Endodermal cell (in vitro differentiated cells): ENCODE results near the gene FAM124B. TPM values are rescaled to one million over a fixed set of nuclear protein-coding genes. Genes with fewer than 3 reads are reported as not detected.

ENCODE experiments used
- DNase-seq: peaks from one replicate; pipeline ENCODE4 v3.0.0-alpha.2; 2017
- H3K27ac ChIP-seq: 2 replicates; pipeline ENCODE4 v1.5.1; 2013; ENCODE audit warnings: mild to moderate bottlenecking, low read depth, low read length, moderate library complexity
- H3K27me3 ChIP-seq: 2 replicates; pipeline ENCODE4 v1.6.1; 2013; ENCODE audit warnings: mild to moderate bottlenecking, low read length, moderate library complexity; ENCODE audit not compliant: insufficient read depth, control insufficient read depth, poor library complexity, severe bottlenecking
- H3K36me3 ChIP-seq: 2 replicates; pipeline ENCODE4 v1.7.0; 2013; ENCODE audit warnings: mild to moderate bottlenecking, low read length, moderate library complexity; ENCODE audit not compliant: control insufficient read depth, insufficient read depth
- H3K4me1 ChIP-seq: one replicate; pipeline ENCODE4 v1.7.0; 2013; ENCODE audit warnings: low read length; ENCODE audit not compliant: control insufficient read depth, insufficient read depth
- H3K4me3 ChIP-seq: 2 replicates; pipeline ENCODE4 v1.5.1; 2013; ENCODE audit warnings: mild to moderate bottlenecking, low read length, moderate library complexity
- H3K9ac ChIP-seq: 2 replicates; pipeline ENCODE4 v1.6.1; 2013; ENCODE audit warnings: mild to moderate bottlenecking, low read length, moderate library complexity; ENCODE audit not compliant: poor library complexity, severe bottlenecking; ENCODE audit errors: extremely low read depth
- H3K9me3 ChIP-seq: 2 replicates; pipeline ENCODE4 v1.6.1; 2013; ENCODE audit warnings: mild to moderate bottlenecking, low read length, moderate library complexity; ENCODE audit not compliant: control insufficient read depth
- H3K27ac Mint-ChIP-seq: 2 replicates; pipeline ENCODE4 v1.8.0; 2020; ENCODE audit warnings: mixed read lengths
- H3K27me3 Mint-ChIP-seq: 2 replicates; pipeline ENCODE4 v1.8.0; 2021; ENCODE audit warnings: mild to moderate bottlenecking, mixed read lengths; ENCODE audit not compliant: insufficient read depth
- H3K36me3 Mint-ChIP-seq: 2 replicates; pipeline ENCODE4 v1.8.0; 2020; ENCODE audit warnings: low read depth, mixed read lengths
- H3K4me1 Mint-ChIP-seq: 2 replicates; pipeline ENCODE4 v1.8.0; 2020; ENCODE audit warnings: mixed read lengths
- H3K4me3 Mint-ChIP-seq: 2 replicates; pipeline ENCODE4 v1.8.0; 2020; ENCODE audit warnings: mild to moderate bottlenecking, moderate library complexity, mixed read lengths
- H3K9me3 Mint-ChIP-seq: 2 replicates; pipeline ENCODE4 v1.8.0; 2020; ENCODE audit warnings: mild to moderate bottlenecking, mixed read lengths
- WGBS, 2 experiments: methylation state at CpG; one replicate each; pipeline versions ENCODE4 v1.1.5 to v1.1.7; 2013; ENCODE audit warnings: missing lambda C conversion rate in 2 of 2, mixed read lengths in 1 of 2; ENCODE audit not compliant: insufficient coverage in 1 of 2, insufficient read length in 1 of 2; 5-methylcytosine and 5-hydroxymethylcytosine counted together
- total RNA-seq, 2 donors: library from RNA; stranded (reverse); fragmentation: NEBNext Ultra II Directional in 1 of 2; extraction: Animal tissue kit (Norgen Biotek cat#: 25700) in 1 of 2; gene quantifications; 2 replicates in 1 of 2; 3 replicates in 1 of 2; pipeline ENCODE4 v1.2.1, GENCODE V29; 2021
- TF ChIP-seq, protein P1 (sequence below): fragments of 200-600 bp; sonication (generic); conservative IDR thresholded peaks from 2 replicates; pipeline ENCODE4 v1.5.0; 2021; ENCODE audit warnings: antibody characterized with exemption, mild to moderate bottlenecking

Gene FAM124B
- total RNA-seq, 2 donors from 2014 or later = 0.58 to 1.2 TPM

DNA sequence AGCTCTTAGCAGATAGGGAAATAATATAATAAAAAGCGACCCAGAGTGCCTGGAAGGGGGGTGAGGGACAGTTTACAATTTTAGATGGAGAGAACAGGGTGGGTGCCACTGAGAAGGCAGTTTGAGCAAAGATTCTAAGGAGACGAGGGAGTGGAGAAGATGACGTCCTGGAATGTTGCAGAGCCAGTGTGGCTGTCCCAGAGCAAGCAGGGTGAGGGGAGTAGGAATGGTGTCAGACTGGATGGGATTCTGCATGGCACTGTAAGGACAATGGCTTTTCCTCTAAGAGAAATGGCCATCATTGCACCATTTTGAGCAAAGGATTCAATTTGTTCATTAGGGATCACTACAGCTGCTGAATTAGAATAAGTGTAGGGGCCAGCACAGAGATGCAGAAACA, 73.1 kb downstream of the FAM124B start:
- Mint-ChIP-seq H3K27me3 (peaks cover 2% of the 10 kb centered on the region), H3K36me3 (no peaks in the 10 kb centered on the region), H3K9me3 (no peaks in the 10 kb centered on the region), H3K27ac (no peak overlapping the region), H3K4me1 (peaks cover 6% of the 10 kb centered on the region), H3K4me3 (no peak overlapping the region)
- Histone ChIP-seq H3K36me3 (no peaks in the 10 kb centered on the region), H3K9me3 (no peaks in the 10 kb centered on the region), H3K4me3 (no peak overlapping the region), H3K27ac (no peak overlapping the region), H3K9ac (no peak overlapping the region), H3K27me3 (no peaks in the 10 kb centered on the region), H3K4me1 (peaks cover 4% of the 10 kb centered on the region)
- WGBS, 2 experiments = 79 to 90% methylated on average over 3 of the region's 3 CpGs
- TF ChIP-seq, protein P1, sequence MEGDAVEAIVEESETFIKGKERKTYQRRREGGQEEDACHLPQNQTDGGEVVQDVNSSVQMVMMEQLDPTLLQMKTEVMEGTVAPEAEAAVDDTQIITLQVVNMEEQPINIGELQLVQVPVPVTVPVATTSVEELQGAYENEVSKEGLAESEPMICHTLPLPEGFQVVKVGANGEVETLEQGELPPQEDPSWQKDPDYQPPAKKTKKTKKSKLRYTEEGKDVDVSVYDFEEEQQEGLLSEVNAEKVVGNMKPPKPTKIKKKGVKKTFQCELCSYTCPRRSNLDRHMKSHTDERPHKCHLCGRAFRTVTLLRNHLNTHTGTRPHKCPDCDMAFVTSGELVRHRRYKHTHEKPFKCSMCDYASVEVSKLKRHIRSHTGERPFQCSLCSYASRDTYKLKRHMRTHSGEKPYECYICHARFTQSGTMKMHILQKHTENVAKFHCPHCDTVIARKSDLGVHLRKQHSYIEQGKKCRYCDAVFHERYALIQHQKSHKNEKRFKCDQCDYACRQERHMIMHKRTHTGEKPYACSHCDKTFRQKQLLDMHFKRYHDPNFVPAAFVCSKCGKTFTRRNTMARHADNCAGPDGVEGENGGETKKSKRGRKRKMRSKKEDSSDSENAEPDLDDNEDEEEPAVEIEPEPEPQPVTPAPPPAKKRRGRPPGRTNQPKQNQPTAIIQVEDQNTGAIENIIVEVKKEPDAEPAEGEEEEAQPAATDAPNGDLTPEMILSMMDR = no peak
- DNase-seq = no peak

Other genes starting within 250 kb of the FAM124B start
- 10 to 100 TPM; 78.4 to 89.9 TPM for gene CUL3, start 183.3 kb upstream of the FAM124B start, total RNA-seq